ENCODE measurements around the gene OTOS.

Gene OTOS

GRCh38 chr2:240166761-240167587 is 26.5 kb upstream of the OTOS start:
- DNase-seq = no peak

DNA sequence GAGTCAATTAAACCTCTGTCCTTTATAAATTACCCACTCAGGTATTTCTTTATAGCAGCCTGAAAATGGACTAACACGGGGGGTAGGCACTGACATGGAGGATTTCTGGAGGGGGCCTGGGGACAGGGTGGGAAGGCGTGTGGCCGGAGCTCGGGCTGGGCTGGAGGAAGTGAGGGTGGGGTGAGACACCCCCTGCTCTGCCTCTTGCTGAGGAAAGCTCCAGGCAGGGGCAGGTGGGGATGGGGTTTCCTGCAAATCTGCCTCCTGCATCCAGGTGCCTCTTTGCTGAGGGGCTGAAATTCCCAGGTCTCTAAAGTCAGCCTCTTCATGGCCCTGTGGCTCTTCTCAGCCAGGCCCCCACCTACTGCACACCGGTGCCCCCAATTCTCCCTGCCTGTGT is 25.7 kb upstream of the OTOS start:
- no peak for DNase-seq

DNA sequence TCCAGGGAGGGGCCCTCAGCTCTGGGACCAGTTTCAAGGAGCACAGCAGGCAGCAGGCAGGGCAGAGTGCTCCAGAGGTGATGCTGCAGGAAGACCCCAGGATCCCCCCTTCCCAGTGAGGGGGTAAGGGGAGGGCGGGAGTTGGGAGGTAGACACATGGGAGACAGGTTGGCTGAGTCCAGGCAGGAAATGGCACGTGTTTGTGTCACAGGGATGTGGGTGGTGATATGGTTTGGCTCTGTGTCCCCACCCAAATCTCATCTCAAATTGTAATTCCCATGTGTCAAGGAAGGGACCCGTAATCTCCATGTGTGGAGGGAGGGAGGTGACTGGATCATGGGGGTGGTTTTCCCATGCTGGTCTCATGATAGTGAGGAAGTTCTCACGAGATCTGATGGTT is 25.2 kb upstream of the OTOS start:
- no peak for DNase-seq

GRCh38 chr2:240165034-240165433 is 24.6 kb upstream of the OTOS start:
- DNase-seq = no peak

DNA sequence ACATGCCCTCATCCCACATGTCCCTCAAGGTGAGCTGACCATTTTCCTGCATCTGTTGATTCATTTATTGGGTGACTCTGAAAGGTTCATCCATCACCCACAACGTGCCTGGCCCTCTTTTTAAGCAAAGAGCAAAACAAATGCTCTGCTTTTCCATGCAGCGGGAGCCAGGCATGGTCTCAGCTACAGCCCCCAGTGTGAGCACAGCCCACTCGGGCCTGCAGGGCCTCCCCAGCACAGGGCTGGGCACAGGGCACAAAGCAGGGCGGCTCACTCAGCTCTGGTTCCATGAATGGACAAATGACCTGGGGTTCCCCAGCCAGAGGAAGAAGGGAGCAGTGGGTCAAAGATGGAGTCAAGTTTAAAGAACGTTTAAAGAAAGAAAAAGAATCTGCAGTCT is 24.1 kb upstream of the OTOS start:
- DNase-seq = no peak

GRCh38 chr2:240163844-240164574 is 23.6 kb upstream of the OTOS start:
- no peak for DNase-seq

DNA sequence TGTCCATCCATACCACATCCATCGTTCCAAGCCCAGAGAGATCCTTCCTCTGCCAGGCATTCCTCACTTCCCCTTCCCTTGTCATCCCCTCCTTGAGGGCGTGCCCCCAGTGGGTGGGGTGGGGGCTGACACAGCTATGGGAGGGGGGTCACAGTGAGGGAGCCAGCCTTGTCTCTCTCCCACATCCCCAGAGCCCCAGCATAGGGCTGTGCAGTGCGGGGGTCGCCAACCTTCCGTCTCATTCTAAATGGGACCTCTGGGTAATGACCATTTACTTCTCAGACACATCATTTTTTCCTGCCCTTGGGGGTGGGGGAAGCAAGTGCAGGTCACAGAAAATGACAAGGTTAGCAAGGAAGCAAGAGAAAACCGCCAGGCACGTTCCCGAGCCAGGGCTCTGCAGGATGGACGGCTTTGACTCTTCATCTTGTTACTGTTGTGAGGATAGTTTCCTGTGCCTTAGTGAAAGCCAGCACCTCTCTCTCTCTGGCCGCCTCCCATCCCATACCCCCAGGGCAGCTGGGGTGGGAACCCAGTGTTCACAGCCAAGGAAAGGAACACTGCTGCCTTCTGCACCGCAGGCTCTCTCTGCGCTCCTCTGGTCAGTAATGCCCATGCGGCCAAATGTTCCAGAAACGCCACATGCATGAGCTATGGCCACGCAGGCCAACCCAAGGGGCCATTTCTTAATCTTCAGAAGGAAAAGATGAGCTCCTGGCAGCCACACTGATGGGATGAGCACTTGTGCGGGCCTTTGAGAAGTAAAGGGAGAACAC is 22.7 kb upstream of the OTOS start:
- no peak for DNase-seq

DNA sequence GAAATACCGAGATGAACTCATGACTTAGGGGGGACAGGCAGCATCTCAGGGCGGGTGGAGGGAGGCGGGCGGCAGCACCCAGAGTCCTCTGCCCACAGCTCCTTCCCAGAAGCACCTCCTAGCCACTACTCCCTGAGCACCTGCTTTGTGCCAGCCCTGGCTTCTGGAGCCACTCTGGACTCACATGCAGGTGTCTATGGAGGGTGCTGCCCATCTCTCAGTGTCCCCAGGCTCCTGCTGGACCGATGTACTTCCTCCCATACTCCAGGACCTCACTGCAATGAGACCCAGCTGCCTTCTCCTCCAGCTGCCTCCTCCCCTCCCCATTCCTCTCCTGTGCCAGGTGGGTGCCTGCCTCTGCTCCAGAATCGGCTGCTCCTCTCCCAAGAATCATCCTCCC is 22.1 kb upstream of the OTOS start:
- DNase-seq = no peak

GRCh38 chr2:240162032-240162431 is 21.6 kb upstream of the OTOS start:
- DNase-seq = no peak

- no peak for DNase-seq
Measured at GRCh38 chr2:240161087-240161750, 20.8 kb upstream of the OTOS start.

GRCh38 chr2:240160291-240161086 is 20.0 kb upstream of the OTOS start:
- DNase-seq = no peak

- no peak for DNase-seq
Measured at GRCh38 chr2:240159251-240159839, 18.9 kb upstream of the OTOS start.

- DNase-seq = no peak
Measured at GRCh38 chr2:240157147-240157470, 16.7 kb upstream of the OTOS start.

DNA sequence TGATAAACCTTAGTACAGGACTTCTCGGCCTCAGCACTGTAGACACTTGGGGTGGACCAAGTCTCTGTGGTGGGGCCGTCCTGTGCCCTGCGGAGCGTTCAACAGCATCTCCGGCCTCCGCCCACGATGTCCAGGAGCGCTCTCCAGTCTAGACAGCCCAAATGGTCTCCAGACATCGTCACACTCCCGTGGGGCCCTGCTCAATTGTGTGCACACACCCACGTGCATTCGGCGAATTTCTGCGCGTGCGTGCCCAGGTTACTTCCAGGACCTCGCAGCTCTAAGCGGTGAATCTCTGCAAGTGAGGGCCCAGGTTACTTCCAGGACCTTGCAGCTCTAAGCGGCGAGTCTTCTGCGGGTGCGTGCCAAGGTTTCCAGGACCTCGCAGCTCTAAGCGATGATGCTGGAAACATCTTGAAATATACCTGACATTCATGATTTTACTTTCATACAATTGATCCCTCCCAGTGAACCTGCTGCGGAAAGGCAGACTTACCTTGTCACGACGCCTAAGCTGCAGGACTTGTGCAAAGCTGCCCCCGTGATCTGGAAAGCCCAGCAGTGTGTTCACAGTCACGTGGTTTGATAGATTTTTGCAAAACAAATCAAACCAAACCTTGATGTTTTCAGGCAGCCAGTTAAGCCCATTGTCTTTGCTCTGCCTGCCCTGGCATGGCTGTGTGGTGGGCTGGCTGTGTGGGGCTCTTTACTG is 16.1 kb upstream of the OTOS start:
- peak; percentile 48 for DNase-seq

DNA sequence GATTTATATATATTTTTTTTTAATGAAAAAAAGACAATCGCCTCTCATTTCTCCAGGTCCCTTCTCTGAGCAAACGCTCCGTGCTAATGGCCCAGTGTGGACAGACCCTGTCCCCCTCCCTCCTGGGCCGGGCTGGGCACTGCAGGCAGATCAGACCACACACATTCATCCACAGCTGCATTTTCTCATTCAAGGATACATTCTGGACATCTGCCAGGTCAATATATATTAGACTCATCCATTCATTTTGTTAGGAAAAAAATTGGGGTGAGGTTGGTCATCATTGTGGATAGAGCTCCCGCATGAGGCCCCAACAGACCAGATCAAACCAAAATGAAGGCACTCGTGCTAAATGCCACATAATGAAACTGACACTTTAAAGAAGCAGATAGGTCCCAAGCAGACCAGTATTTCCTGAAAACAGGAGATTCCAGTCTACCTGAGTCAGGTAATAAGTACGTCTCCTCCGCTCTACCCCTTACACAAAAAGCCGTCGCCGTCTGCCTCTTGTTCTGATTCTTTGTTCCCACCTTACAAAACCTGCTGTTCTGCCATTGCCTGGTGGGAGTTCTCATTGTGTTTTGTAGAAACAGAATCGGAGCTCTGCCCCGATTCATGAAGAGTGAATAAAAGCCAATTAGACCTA is 15.4 kb upstream of the OTOS start:
- no peak for DNase-seq

- no peak for DNase-seq
Measured at GRCh38 chr2:240155048-240155744, 14.7 kb upstream of the OTOS start.

DNA sequence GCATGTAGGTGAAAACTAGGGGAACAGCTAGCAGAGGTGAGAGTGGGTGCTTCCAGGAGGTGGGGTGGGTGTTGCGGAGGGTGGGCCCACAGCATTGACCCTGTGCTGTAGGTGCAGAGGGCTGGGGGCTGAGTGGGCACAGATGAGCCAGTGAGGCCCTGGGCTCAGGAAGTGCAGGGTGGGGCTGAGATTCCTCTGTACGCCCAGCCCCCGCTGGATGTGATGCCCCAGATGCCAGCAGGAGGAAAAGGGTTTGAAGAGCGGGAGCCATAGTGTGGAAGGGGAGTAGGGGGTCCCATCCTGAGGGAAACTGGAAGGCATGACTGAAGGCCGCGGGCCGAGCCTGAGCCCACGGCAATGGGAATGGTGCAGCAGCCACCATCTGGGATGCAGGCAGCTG is 14.1 kb upstream of the OTOS start:
- DNase-seq = no peak

- DNase-seq = no peak
Measured at GRCh38 chr2:240153418-240153817, 13.0 kb upstream of the OTOS start.

DNA sequence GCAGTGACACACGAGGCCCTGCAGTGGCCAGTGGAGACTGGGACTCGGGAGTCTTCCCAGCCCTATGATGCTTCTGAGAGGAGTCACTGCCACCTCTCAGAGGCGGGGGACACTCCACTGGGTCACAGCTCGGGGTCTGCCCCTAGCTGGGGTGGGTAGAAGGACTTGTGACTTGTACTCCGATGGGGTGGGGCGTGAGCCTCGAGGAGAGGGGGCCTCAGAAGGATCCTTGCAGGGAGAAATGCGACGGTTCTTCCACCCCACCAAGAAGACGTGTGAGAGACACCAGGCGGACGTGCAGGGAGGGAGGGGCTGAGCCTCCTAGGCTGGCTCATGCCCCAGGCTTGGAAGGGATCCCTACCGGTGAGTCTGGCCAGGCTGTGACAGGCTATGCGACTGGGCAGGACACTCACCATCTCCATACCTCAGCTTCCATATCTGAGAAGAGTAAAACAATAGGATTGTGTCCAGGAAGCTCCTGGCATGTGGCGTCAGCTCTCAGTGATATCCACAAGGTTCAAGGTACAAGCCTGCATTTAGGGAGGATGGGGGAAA is 11.1 kb upstream of the OTOS start:
- no peak for DNase-seq

Measured in NCI-H526 treated with DMSO at 0.1 percent for 48 hours (cell line).